Measurements from ENCODE around the gene CFH. TPM values are rescaled to one million over a fixed set of nuclear protein-coding genes. Genes with fewer than 3 reads are reported as not detected.
"Not testable (repeated sequence)": the region's sequence is repeated elsewhere in the genome, so short reads cannot be mapped to it uniquely, and the experiment has no call there.

Gene CFH
- total RNA-seq, 1 donor from 2014 or later, result 252 TPM

- no peak for DNase-seq (ENCODE audit: extremely low spot score, unreplicated experiment)
- H3K4me3 Mint-ChIP-seq (ENCODE audit: unreplicated experiment), result no peak overlapping the region
- no peak for TF ChIP-seq CTCF (IDR thresholded peaks at IDR 0.05)
- H3K36me3 Mint-ChIP-seq (ENCODE audit: unreplicated experiment), result no peaks in the 10 kb centered on the region
- no peak overlapping the region for H3K27ac Mint-ChIP-seq (ENCODE audit: unreplicated experiment)
- peaks cover 29% of the 10 kb centered on the region for H3K27me3 Mint-ChIP-seq (ENCODE audit: unreplicated experiment)
- no peaks in the 10 kb centered on the region for H3K9me3 Mint-ChIP-seq (ENCODE audit: unreplicated experiment)
- no peaks in the 10 kb centered on the region for H3K4me1 Mint-ChIP-seq (ENCODE audit: unreplicated experiment)
These were observed 121.9 kb downstream of the CFH start for GRCh38 chr1:196773713-196774112.

- Mint-ChIP-seq H3K36me3 (ENCODE audit: unreplicated experiment) (no peaks in the 10 kb centered on the region), H3K4me1 (ENCODE audit: unreplicated experiment) (no peaks in the 10 kb centered on the region), H3K27ac (ENCODE audit: unreplicated experiment) (no peak overlapping the region), H3K4me3 (ENCODE audit: unreplicated experiment) (no peak overlapping the region), H3K27me3 (ENCODE audit: unreplicated experiment) (peaks cover 30% of the 10 kb centered on the region), H3K9me3 (ENCODE audit: unreplicated experiment) (no peaks in the 10 kb centered on the region)
- no peak for DNase-seq (ENCODE audit: extremely low spot score, unreplicated experiment)
- no peak for TF ChIP-seq CTCF (IDR thresholded peaks at IDR 0.05)
These were observed 122.3 kb downstream of the CFH start for GRCh38 chr1:196774175-196774574.

- Mint-ChIP-seq H3K4me3 (ENCODE audit: unreplicated experiment) (no peak within 1 kb of the TSS), H3K9me3 (ENCODE audit: unreplicated experiment) (no peaks in the 10 kb centered on the region), H3K4me1 (ENCODE audit: unreplicated experiment) (no peaks in the 10 kb centered on the region), H3K27me3 (ENCODE audit: unreplicated experiment) (peaks cover 29% of the 10 kb centered on the region), H3K36me3 (ENCODE audit: unreplicated experiment) (no peaks in the 10 kb centered on the region), H3K27ac (ENCODE audit: unreplicated experiment) (no peak within 1 kb of the TSS)
- no peak for TF ChIP-seq CTCF (IDR thresholded peaks at IDR 0.05)
- no peak for DNase-seq (ENCODE audit: extremely low spot score, unreplicated experiment)
These were observed 122.8 kb downstream of the CFH start, which contains the start of gene CFHR3 for GRCh38 chr1:196774603-196775002. Gene CFHR3 (plus strand): TSS chr1:196774840. CDS start chr1:196774887, 47 bp downstream.

- H3K9me3 Mint-ChIP-seq (ENCODE audit: unreplicated experiment), result no peaks in the 10 kb centered on the region
- no peak for DNase-seq (ENCODE audit: extremely low spot score, unreplicated experiment)
- peaks cover 22% of the 10 kb centered on the region for H3K27me3 Mint-ChIP-seq (ENCODE audit: unreplicated experiment)
- no peak overlapping the region for H3K27ac Mint-ChIP-seq (ENCODE audit: unreplicated experiment)
- no peaks in the 10 kb centered on the region for H3K36me3 Mint-ChIP-seq (ENCODE audit: unreplicated experiment)
- H3K4me1 Mint-ChIP-seq (ENCODE audit: unreplicated experiment), result no peaks in the 10 kb centered on the region
- TF ChIP-seq CTCF (IDR thresholded peaks at IDR 0.05), result no peak
- H3K4me3 Mint-ChIP-seq (ENCODE audit: unreplicated experiment), result no peak overlapping the region
These were observed 125.8 kb downstream of the CFH start for GRCh38 chr1:196777603-196778002.

GRCh38 chr1:196779093-196779492, 127.2 kb downstream of the CFH start:
- Mint-ChIP-seq H3K27ac (ENCODE audit: unreplicated experiment) (no peak overlapping the region), H3K9me3 (ENCODE audit: unreplicated experiment) (no peaks in the 10 kb centered on the region), H3K4me1 (ENCODE audit: unreplicated experiment) (no peaks in the 10 kb centered on the region), H3K36me3 (ENCODE audit: unreplicated experiment) (peaks cover 1% of the 10 kb centered on the region), H3K27me3 (ENCODE audit: unreplicated experiment) (peaks cover 18% of the 10 kb centered on the region), H3K4me3 (ENCODE audit: unreplicated experiment) (no peak overlapping the region)
- DNase-seq (ENCODE audit: extremely low spot score, unreplicated experiment), result no peak
- no peak for TF ChIP-seq CTCF (IDR thresholded peaks at IDR 0.05)

- not testable (repeated sequence) for H3K36me3 Mint-ChIP-seq (ENCODE audit: unreplicated experiment); H3K27me3 Mint-ChIP-seq (ENCODE audit: unreplicated experiment); H3K27ac Mint-ChIP-seq (ENCODE audit: unreplicated experiment); H3K4me1 Mint-ChIP-seq (ENCODE audit: unreplicated experiment); H3K9me3 Mint-ChIP-seq (ENCODE audit: unreplicated experiment); DNase-seq (ENCODE audit: extremely low spot score, unreplicated experiment); H3K4me3 Mint-ChIP-seq (ENCODE audit: unreplicated experiment)
These were observed 139.4 kb downstream of the CFH start for GRCh38 chr1:196791252-196791651.

GRCh38 chr1:196794103-196794502, 142.3 kb downstream of the CFH start:
- H3K4me3 Mint-ChIP-seq (ENCODE audit: unreplicated experiment); H3K4me1 Mint-ChIP-seq (ENCODE audit: unreplicated experiment); H3K9me3 Mint-ChIP-seq (ENCODE audit: unreplicated experiment); H3K27ac Mint-ChIP-seq (ENCODE audit: unreplicated experiment); H3K36me3 Mint-ChIP-seq (ENCODE audit: unreplicated experiment); DNase-seq (ENCODE audit: extremely low spot score, unreplicated experiment): not testable (repeated sequence)
- H3K27me3 Mint-ChIP-seq (ENCODE audit: unreplicated experiment), result peaks cover 15% of the 10 kb centered on the region
